Chondrocyte (in vitro differentiated cells): Measurements from ENCODE around the gene INTS1. TPM values are rescaled to one million over a fixed set of nuclear protein-coding genes. Genes with fewer than 3 reads are reported as not detected.

Experiments
- DNase-seq: peaks from one replicate; pipeline ENCODE4 v3.0.0; 2021; ENCODE audit warnings: mixed read lengths, low spot score
- H3K27ac Mint-ChIP-seq: one replicate; pipeline ENCODE4 v1.8.0; 2021; ENCODE audit warnings: mild to moderate bottlenecking, moderate library complexity, mixed read lengths; ENCODE audit not compliant: unreplicated experiment
- H3K27me3 Mint-ChIP-seq: 2 replicates; pipeline ENCODE4 v1.8.0; 2021; ENCODE audit warnings: low read depth, mixed read lengths
- H3K36me3 Mint-ChIP-seq: 2 replicates; pipeline ENCODE4 v1.8.0; 2021; ENCODE audit warnings: low read depth, mixed read lengths
- H3K4me1 Mint-ChIP-seq: 2 replicates; pipeline ENCODE4 v1.8.0; 2021; ENCODE audit warnings: low read depth, mild to moderate bottlenecking, mixed read lengths
- H3K4me3 Mint-ChIP-seq: one replicate; pipeline ENCODE4 v1.8.0; 2021; ENCODE audit warnings: mild to moderate bottlenecking, moderate library complexity, mixed read lengths; ENCODE audit not compliant: unreplicated experiment
- H3K9me3 Mint-ChIP-seq: 2 replicates; pipeline ENCODE4 v1.8.0; 2021; ENCODE audit warnings: low read depth, mixed read lengths
- CTCF ChIP-seq: fragments of 200-600 bp; sonication (generic); IDR thresholded peaks from 2 replicates; pipeline ENCODE4 v1.5.0; 2021; ENCODE audit warnings: antibody characterized with exemption, mild to moderate bottlenecking, moderate library complexity
- total RNA-seq: library from RNA; stranded (reverse); gene quantifications from 3 replicates; pipeline ENCODE4 v1.2.1, GENCODE V29; 2021

INTS1 gene
- total RNA-seq, 1 donor from 2014 or later, result 80.4 TPM

GRCh38 chr7:1439373-1440363 lies 64.5 kb downstream of the INTS1 start:
- Mint-ChIP-seq H3K27ac (no peak overlapping the region), H3K9me3 (no peaks in the 10 kb centered on the region), H3K36me3 (peaks cover 15% of the 10 kb centered on the region), H3K27me3 (no peaks in the 10 kb centered on the region), H3K4me1 (no peaks in the 10 kb centered on the region), H3K4me3 (no peak overlapping the region)
- DNase-seq, result no peak
- TF ChIP-seq CTCF, result peak; percentile 38

GRCh38 chr7:1438821-1439220 lies 65.4 kb downstream of the INTS1 start:
- Mint-ChIP-seq H3K27ac (no peak overlapping the region), H3K4me3 (no peak overlapping the region), H3K36me3 (peaks cover 15% of the 10 kb centered on the region), H3K9me3 (no peaks in the 10 kb centered on the region), H3K27me3 (no peaks in the 10 kb centered on the region), H3K4me1 (no peaks in the 10 kb centered on the region)
- DNase-seq, result no peak
- no peak for TF ChIP-seq CTCF

- Mint-ChIP-seq H3K4me1 (no peaks in the 10 kb centered on the region), H3K36me3 (peaks cover 13% of the 10 kb centered on the region), H3K27me3 (no peaks in the 10 kb centered on the region), H3K9me3 (no peaks in the 10 kb centered on the region), H3K4me3 (no peak overlapping the region), H3K27ac (no peak overlapping the region)
- no peak for TF ChIP-seq CTCF
- DNase-seq, result no peak
Measured at GRCh38 chr7:1438208-1438607, 66.0 kb downstream of the INTS1 start.

- Mint-ChIP-seq H3K4me1 (peaks cover 5% of the 10 kb centered on the region), H3K36me3 (peaks cover 14% of the 10 kb centered on the region), H3K27me3 (peaks cover 1% of the 10 kb centered on the region), H3K27ac (no peak overlapping the region), H3K4me3 (no peak overlapping the region), H3K9me3 (no peaks in the 10 kb centered on the region)
- no peak for DNase-seq
- no peak for TF ChIP-seq CTCF
Measured at GRCh38 chr7:1437155-1437880, 66.9 kb downstream of the INTS1 start.

GRCh38 chr7:1436608-1437007 lies 67.6 kb downstream of the INTS1 start:
- no peak overlapping the region for H3K4me3 Mint-ChIP-seq
- H3K9me3 Mint-ChIP-seq, result no peaks in the 10 kb centered on the region
- TF ChIP-seq CTCF, result no peak
- peaks cover 1% of the 10 kb centered on the region for H3K27me3 Mint-ChIP-seq
- DNase-seq, result no peak
- H3K4me1 Mint-ChIP-seq, result peaks cover 6% of the 10 kb centered on the region
- no peak overlapping the region for H3K27ac Mint-ChIP-seq
- H3K36me3 Mint-ChIP-seq, result peaks cover 14% of the 10 kb centered on the region
